H54 (cell line): ENCODE measurements around the gene TBXAS1.

ENCODE experiments used
- DNase-seq: peaks from one replicate; pipeline ENCODE4 v3.0.0; 2011; ENCODE audit warnings: low spot score, mixed read lengths; ENCODE audit not compliant: insufficient read length
- FAIRE-seq: peaks from 3 replicates; lab custom pipeline; 2011; peaks lifted over from hg19 to GRCh38; lab: Jason Lieb, UNC
- POLR2A ChIP-seq: IDR thresholded peaks from 2 replicates; pipeline ENCODE4 v1.6.1; 2011; ENCODE audit warnings: low read depth, mild to moderate bottlenecking, low read length

TBXAS1 gene

GRCh38 chr7:139854803-139855497 lies 25.9 kb downstream of the TBXAS1 start:
- DNase-seq: no peak
- FAIRE-seq: no peak
- no peak for TF ChIP-seq POLR2A

GRCh38 chr7:139855498-139856270 lies 26.6 kb downstream of the TBXAS1 start:
- FAIRE-seq (no peak), DNase-seq (no peak)
- no peak for TF ChIP-seq POLR2A

DNA sequence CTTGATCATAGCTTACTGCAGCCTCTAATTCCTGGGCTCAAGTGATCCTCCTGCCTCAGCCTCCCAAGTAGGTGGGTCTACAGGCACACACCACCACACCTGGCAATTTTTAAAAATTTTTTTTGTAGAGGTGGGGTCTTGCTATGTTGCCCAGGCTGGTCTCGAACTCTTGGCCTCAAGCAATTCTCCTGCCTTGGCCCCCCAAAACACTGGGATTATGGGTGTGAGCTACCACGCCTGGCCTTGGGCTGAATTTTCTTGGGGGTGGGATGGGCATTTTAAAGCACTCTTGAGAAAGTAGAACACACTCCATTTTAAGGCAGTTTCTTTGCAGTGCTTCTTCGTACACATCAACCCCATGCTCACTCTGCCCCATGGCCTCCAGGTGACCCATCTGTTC lies 28.7 kb downstream of the TBXAS1 start:
- no peak for FAIRE-seq
- DNase-seq: no peak
- TF ChIP-seq POLR2A: no peak

GRCh38 chr7:139860090-139860775 lies 31.2 kb downstream of the TBXAS1 start:
- no peak for TF ChIP-seq POLR2A
- FAIRE-seq (no peak), DNase-seq (no peak)

GRCh38 chr7:139861803-139862202 lies 32.7 kb downstream of the TBXAS1 start:
- FAIRE-seq (no peak), DNase-seq (no peak)
- no peak for TF ChIP-seq POLR2A

- TF ChIP-seq POLR2A: no peak
- FAIRE-seq: no peak
- DNase-seq: no peak
These were observed 37.2 kb downstream of the TBXAS1 start for GRCh38 chr7:139866047-139866837.

DNA sequence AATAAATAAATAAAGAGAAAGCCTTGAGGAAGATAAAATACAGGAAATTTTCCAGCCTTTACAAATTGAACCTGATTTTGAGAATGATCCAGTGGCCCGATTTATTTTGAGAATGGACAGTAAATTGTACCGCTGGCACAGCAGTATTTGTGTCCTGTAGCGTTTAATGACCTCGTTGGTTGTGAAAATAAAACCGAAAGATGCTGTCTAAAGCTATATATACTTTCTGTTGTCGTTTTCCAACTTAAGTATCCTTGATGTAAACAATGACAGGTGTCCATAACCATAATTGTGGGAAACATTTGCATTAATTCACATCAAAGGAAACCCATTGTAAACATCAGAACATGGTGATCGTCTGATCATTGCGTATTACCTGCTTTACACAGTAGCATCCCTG lies 38.8 kb downstream of the TBXAS1 start:
- DNase-seq: no peak
- no peak for FAIRE-seq
- no peak for TF ChIP-seq POLR2A

DNA sequence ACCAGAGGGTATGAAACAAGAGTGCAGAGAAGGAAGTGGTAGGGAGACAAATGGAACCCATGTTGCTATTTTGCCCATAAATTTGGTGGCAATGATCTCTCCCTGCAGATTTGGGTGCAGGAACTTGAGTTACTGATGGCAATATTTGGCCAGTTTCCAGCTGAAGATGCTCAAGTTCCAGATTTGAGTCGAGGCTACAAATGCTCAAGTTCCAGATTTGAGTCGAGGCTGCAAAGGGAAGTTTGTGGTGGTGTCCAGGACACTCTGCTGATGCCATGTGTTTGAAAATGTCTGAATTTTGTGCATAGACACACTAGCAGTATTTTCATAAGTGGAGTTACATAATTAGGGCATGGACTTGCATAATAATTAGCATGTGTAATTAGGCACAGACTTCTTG lies 40.8 kb downstream of the TBXAS1 start:
- FAIRE-seq (no peak), DNase-seq (no peak)
- no peak for TF ChIP-seq POLR2A

GRCh38 chr7:139870380-139870779 lies 41.3 kb downstream of the TBXAS1 start:
- no peak for DNase-seq
- no peak for TF ChIP-seq POLR2A
- FAIRE-seq: no peak

- no peak for DNase-seq
- no peak for TF ChIP-seq POLR2A
- FAIRE-seq: no peak
These were observed 42.3 kb downstream of the TBXAS1 start for GRCh38 chr7:139871331-139871730.

DNA sequence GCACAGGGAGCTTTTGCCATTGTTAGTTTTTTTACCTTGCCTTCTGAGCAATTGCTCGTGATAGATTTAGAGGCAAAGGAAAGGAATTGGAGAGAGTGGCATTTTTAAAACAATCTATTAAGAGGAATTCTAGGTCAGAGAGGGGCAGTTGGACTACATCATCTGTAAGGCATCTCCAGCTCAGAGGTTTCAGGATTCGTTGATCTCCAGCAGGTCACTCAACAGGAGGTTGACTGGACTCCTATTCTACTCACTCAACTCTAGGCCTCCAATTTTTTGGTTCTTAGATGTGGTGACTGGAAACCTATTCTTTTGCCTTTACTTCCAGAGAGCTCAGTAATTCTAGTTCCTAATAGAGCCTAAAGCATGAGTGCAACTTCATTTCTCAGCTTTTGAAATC lies 42.8 kb downstream of the TBXAS1 start:
- no peak for FAIRE-seq
- no peak for TF ChIP-seq POLR2A
- DNase-seq: no peak

DNA sequence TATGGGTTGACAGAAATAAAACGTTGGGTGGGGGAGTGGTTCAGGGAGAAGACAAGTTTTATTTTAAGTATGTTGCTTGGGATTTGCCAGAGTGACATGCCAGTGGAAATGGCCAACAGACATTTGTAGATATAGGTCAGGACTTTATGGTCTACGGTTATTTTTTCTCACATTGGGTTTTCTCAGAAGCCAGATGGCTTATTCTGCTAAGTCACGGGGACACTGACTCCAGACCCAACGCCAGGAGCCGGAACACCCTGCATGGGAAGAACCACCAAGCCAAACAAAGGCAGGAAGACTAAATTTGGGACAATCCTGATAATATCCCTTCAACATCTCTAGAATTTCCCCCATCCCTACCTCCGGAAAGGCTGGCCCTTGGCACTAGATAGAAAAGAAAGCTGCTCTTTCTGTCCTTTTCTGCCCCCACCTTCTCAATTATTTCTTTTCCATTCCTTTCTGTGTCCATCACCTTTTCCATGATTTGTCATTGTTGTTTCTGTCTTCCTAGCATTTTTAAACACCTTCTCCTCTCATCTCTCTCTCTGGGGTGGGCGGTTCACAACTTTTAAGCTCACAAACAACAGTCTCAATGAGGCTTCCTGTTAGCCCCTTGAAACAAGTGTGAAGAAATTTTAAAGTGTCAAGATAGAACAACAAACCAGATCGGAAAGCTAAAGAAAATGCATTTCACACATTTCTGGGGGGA lies 44.7 kb downstream of the TBXAS1 start:
- no peak for TF ChIP-seq POLR2A

GRCh38 chr7:139874302-139874629 lies 45.2 kb downstream of the TBXAS1 start:
- no peak for FAIRE-seq
- no peak for TF ChIP-seq POLR2A

More for the DNA sequence above, 44.7 kb downstream of the TBXAS1 start:
- DNase-seq (no peak), FAIRE-seq (no peak)

More at GRCh38 chr7:139874302-139874629, 45.2 kb downstream of the TBXAS1 start:
- DNase-seq: no peak
